ENCODE data around the gene FAM219A. TPM values are rescaled to one million over a fixed set of nuclear protein-coding genes. Genes with fewer than 3 reads are reported as not detected.
A peak's percentile ranks its signal among the peaks of the same experiment; 100 is the strongest.

Gene FAM219A
- total RNA-seq, 2 donors from 2014 or later: 17.1 to 19.6 TPM

- no peak for TF ChIP-seq CTCF (conservative IDR thresholded peaks at IDR 0.05)
- 92 to 100% methylated on average over 3 to 7 of the region's 7 CpGs for WGBS, 2 experiments (ENCODE audit: insufficient coverage in 1 of 2, insufficient read length in 1 of 2)
- Histone ChIP-seq H3K27ac (ENCODE audit: low read depth, low read length) (no peak overlapping the region), H3K36me3 (ENCODE audit: control insufficient read depth, insufficient read depth, low read length) (peaks cover 32% of the 10 kb centered on the region), H3K4me1 (ENCODE audit: control insufficient read depth, insufficient read depth, low read length) (no peaks in the 10 kb centered on the region), H3K9ac (ENCODE audit: extremely low read depth, low read length, poor library complexity, severe bottlenecking) (no peak overlapping the region), H3K27me3 (ENCODE audit: control insufficient read depth, insufficient read depth, low read length, poor library complexity, severe bottlenecking) (no peaks in the 10 kb centered on the region), H3K9me3 (ENCODE audit: control insufficient read depth, low read length) (no peaks in the 10 kb centered on the region), H3K4me3 (ENCODE audit: low read length) (no peak overlapping the region)
- Mint-ChIP-seq H3K9me3 (no peaks in the 10 kb centered on the region), H3K27ac (no peak overlapping the region), H3K27me3 (ENCODE audit: insufficient read depth) (no peaks in the 10 kb centered on the region), H3K36me3 (ENCODE audit: low read depth) (peaks cover 12% of the 10 kb centered on the region), H3K4me1 (peaks cover 13% of the 10 kb centered on the region), H3K4me3 (no peak overlapping the region)
- no peak for DNase-seq
These were observed 52.7 kb downstream of the FAM219A start for GRCh38 chr9:34405719-34406118.

GRCh38 chr9:34403554-34404380 is 54.6 kb downstream of the FAM219A start:
- Mint-ChIP-seq H3K4me3 (no peak overlapping the region), H3K36me3 (ENCODE audit: low read depth) (peaks cover 17% of the 10 kb centered on the region)

More at GRCh38 chr9:34403554-34404380, 54.6 kb downstream of the FAM219A start:
- H3K9me3 ChIP-seq (ENCODE audit: control insufficient read depth, low read length): no peaks in the 10 kb centered on the region
- H3K9me3 Mint-ChIP-seq: no peaks in the 10 kb centered on the region
- H3K9ac ChIP-seq (ENCODE audit: extremely low read depth, low read length, poor library complexity, severe bottlenecking): no peak overlapping the region
- peak; percentile 91 for DNase-seq
- no peaks in the 10 kb centered on the region for H3K27me3 Mint-ChIP-seq (ENCODE audit: insufficient read depth)
- no peak overlapping the region for H3K27ac ChIP-seq (ENCODE audit: low read depth, low read length)
- TF ChIP-seq CTCF (conservative IDR thresholded peaks at IDR 0.05): peak; percentile 99
- H3K4me1 ChIP-seq (ENCODE audit: control insufficient read depth, insufficient read depth, low read length): no peaks in the 10 kb centered on the region
- no peaks in the 10 kb centered on the region for H3K27me3 ChIP-seq (ENCODE audit: control insufficient read depth, insufficient read depth, low read length, poor library complexity, severe bottlenecking)
- H3K27ac Mint-ChIP-seq: no peak overlapping the region
- no peak overlapping the region for H3K4me3 ChIP-seq (ENCODE audit: low read length)
- peaks cover 40% of the 10 kb centered on the region for H3K36me3 ChIP-seq (ENCODE audit: control insufficient read depth, insufficient read depth, low read length)
- H3K4me1 Mint-ChIP-seq: peaks cover 13% of the 10 kb centered on the region

All from endodermal cell (in vitro differentiated cells).